HepG2 (cell line): ENCODE data around the gene NMNAT1. TPM values are rescaled to one million over a fixed set of nuclear protein-coding genes. Genes with fewer than 3 reads are reported as not detected.

Source experiments
- CHD4 ChIP-seq: fragments of 200-600 bp; sonication (generic); IDR thresholded peaks from 2 replicates; pipeline ENCODE4 v1.7.0; 2017; ENCODE audit warnings: mild to moderate bottlenecking, low read length, borderline replicate concordance
- MTERF4 ChIP-seq: sonication (generic); formaldehyde crosslinking; IDR thresholded peaks from 2 replicates; pipeline ENCODE4 v1.8.0; 2023; ENCODE audit warnings: mild to moderate bottlenecking, missing genetic modification reagents
- NFIC ChIP-seq: IDR thresholded peaks from 2 replicates; pipeline ENCODE4 v1.6.1; 2012; ENCODE audit warnings: mild to moderate bottlenecking, low read length, inconsistent platforms
- PITX1 ChIP-seq: sonication (generic); formaldehyde crosslinking; IDR thresholded peaks from 2 replicates; pipeline ENCODE4 v1.5.1; 2020; ENCODE audit warnings: mild to moderate bottlenecking, missing genetic modification reagents
- PLRG1 ChIP-seq: fragments of 450-650 bp; conservative IDR thresholded peaks from 2 replicates; pipeline ENCODE4 v1.6.1; 2016
- SMYD3 ChIP-seq: sonication (generic); formaldehyde crosslinking; IDR thresholded peaks from 2 replicates; pipeline ENCODE4 v1.8.1; 2023; ENCODE audit warnings: mild to moderate bottlenecking, missing genetic modification reagents
- SP4 ChIP-seq: sonication (generic); formaldehyde crosslinking; IDR thresholded peaks from 2 replicates; pipeline ENCODE4 v1.8.1; 2023; ENCODE audit warnings: mild to moderate bottlenecking, missing genetic modification reagents
- SRSF1 ChIP-seq: fragments of 200-400 bp; formaldehyde crosslinking; optimal IDR thresholded peaks from 2 replicates; pipeline ENCODE3; 2017; ENCODE audit warnings: mild to moderate bottlenecking, low read depth, low read length, moderate library complexity
- TCF7L2 ChIP-seq: IDR thresholded peaks from 2 replicates; pipeline ENCODE4 v1.6.1; 2011; ENCODE audit warnings: mild to moderate bottlenecking, low read depth, low read length, moderate library complexity
- ZBTB33 ChIP-seq: sonication (generic); formaldehyde crosslinking; IDR thresholded peaks from 2 replicates; pipeline ENCODE4 v1.4.0; 2020; ENCODE audit warnings: missing genetic modification reagents
- ZFY ChIP-seq: sonication (generic); formaldehyde crosslinking; IDR thresholded peaks from 2 replicates; pipeline ENCODE4 v1.4.0; 2020; ENCODE audit warnings: missing genetic modification reagents
- ZNF446 ChIP-seq: sonication (generic); formaldehyde crosslinking; IDR thresholded peaks from 2 replicates; pipeline ENCODE4 v1.5.0; 2020; ENCODE audit warnings: mild to moderate bottlenecking, missing genetic modification reagents
- polyA plus RNA-seq, 8 experiments: library from polyadenylated mRNA; depleted of rRNA in 3 of 8; stranded (reverse) in 7 of 8; unstranded in 1 of 8; fragments of >200 nt; fragmentation: Illumina TruSeq in 4 of 8; extraction: Trizol in 4 of 8; gene quantifications; 2 replicates each; pipeline versions ENCODE4 v1.2.1 to v1.2.3, GENCODE V29; 2011 to 2016; ENCODE audit warnings: low read depth in 4 of 8, missing spikeins in 1 of 8, mixed read lengths in 1 of 8; ENCODE audit not compliant: insufficient read depth in 1 of 8
- total RNA-seq, 5 experiments: library from RNA; depleted of rRNA; stranded (reverse); fragments of >200 nt; fragmentation: Illumina TruSeq; extraction: Trizol; gene quantifications; 2 replicates each; pipeline ENCODE4 v1.2.3, GENCODE V29; 2016; ENCODE audit warnings: low read depth in 1 of 5
- TF ChIP-seq, protein P1 (sequence below): sonication (generic); formaldehyde crosslinking; IDR thresholded peaks from 2 replicates; pipeline ENCODE4 v1.8.0; 2022; ENCODE audit warnings: missing genetic modification reagents, mild to moderate bottlenecking, inconsistent platforms, borderline replicate concordance
- TF ChIP-seq, protein P2 (sequence below): sonication (generic); formaldehyde crosslinking; IDR thresholded peaks from 2 replicates; pipeline ENCODE4 v1.5.0; 2020; ENCODE audit warnings: missing genetic modification reagents
- TF ChIP-seq, protein P3 (sequence below): sonication (generic); IDR thresholded peaks from 2 replicates; pipeline ENCODE4 v1.6.1; 2016; ENCODE audit warnings: low read depth, borderline replicate concordance
- TF ChIP-seq, protein P4 (sequence below): sonication (generic); formaldehyde crosslinking; IDR thresholded peaks from 2 replicates; pipeline ENCODE4 v1.4.0; 2020; ENCODE audit warnings: missing genetic modification reagents
- TF ChIP-seq, protein P5 (sequence below): sonication (generic); formaldehyde crosslinking; IDR thresholded peaks from 2 replicates; pipeline ENCODE4 v1.5.0; 2020; ENCODE audit warnings: mild to moderate bottlenecking, low read depth, missing genetic modification reagents, borderline replicate concordance

The NMNAT1 gene
- total and polyA plus RNA-seq, 2 of the 13 experiments (the other 11 are each of a cell fraction or from before 2014, with no cell fraction given) = 5.6 to 12.2 TPM

GRCh38 chr1:10032590-10033358 lies 89.5 kb downstream of the NMNAT1 start, which contains the start of gene UBE4B (continued):
- TF ChIP-seq ZBTB33 = no peak
- TF ChIP-seq SP4 (CRISPR knock-in tag) = peak; percentile 72; the same call in 1 of the 2 replicates
- TF ChIP-seq NFIC = no peak
- 0 out of 2 replicates have a peak, but pooled peaks have one; percentile 44 for TF ChIP-seq SMYD3 (CRISPR knock-in tag)
- TF ChIP-seq ZNF446 (CRISPR knock-in tag) = no peak
- TF ChIP-seq, protein P1, sequence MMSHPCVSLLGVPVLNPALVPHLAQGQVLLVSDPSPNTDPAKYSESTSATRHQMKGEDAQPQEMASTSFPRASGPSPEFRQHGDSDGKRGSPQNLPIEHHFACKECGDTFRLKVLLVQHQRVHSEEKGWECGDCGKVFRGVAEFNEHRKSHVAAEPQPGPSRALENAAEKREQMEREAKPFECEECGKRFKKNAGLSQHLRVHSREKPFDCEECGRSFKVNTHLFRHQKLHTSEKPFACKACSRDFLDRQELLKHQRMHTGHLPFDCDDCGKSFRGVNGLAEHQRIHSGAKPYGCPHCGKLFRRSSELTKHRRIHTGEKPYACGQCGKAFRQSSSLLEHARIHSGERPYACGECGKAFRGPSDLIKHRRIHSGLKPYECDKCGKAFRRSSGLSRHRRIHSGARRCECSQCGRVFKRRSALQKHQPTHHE (CRISPR knock-in tag) = no peak
- TF ChIP-seq ZFY (CRISPR knock-in tag) = peak; percentile 67
- TF ChIP-seq, protein P2, sequence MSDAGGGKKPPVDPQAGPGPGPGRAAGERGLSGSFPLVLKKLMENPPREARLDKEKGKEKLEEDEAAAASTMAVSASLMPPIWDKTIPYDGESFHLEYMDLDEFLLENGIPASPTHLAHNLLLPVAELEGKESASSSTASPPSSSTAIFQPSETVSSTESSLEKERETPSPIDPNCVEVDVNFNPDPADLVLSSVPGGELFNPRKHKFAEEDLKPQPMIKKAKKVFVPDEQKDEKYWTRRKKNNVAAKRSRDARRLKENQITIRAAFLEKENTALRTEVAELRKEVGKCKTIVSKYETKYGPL (CRISPR knock-in tag) = no peak
- TF ChIP-seq, protein P3, sequence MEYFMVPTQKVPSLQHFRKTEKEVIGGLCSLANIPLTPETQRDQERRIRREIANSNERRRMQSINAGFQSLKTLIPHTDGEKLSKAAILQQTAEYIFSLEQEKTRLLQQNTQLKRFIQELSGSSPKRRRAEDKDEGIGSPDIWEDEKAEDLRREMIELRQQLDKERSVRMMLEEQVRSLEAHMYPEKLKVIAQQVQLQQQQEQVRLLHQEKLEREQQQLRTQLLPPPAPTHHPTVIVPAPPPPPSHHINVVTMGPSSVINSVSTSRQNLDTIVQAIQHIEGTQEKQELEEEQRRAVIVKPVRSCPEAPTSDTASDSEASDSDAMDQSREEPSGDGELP = no peak
- TF ChIP-seq, protein P4, sequence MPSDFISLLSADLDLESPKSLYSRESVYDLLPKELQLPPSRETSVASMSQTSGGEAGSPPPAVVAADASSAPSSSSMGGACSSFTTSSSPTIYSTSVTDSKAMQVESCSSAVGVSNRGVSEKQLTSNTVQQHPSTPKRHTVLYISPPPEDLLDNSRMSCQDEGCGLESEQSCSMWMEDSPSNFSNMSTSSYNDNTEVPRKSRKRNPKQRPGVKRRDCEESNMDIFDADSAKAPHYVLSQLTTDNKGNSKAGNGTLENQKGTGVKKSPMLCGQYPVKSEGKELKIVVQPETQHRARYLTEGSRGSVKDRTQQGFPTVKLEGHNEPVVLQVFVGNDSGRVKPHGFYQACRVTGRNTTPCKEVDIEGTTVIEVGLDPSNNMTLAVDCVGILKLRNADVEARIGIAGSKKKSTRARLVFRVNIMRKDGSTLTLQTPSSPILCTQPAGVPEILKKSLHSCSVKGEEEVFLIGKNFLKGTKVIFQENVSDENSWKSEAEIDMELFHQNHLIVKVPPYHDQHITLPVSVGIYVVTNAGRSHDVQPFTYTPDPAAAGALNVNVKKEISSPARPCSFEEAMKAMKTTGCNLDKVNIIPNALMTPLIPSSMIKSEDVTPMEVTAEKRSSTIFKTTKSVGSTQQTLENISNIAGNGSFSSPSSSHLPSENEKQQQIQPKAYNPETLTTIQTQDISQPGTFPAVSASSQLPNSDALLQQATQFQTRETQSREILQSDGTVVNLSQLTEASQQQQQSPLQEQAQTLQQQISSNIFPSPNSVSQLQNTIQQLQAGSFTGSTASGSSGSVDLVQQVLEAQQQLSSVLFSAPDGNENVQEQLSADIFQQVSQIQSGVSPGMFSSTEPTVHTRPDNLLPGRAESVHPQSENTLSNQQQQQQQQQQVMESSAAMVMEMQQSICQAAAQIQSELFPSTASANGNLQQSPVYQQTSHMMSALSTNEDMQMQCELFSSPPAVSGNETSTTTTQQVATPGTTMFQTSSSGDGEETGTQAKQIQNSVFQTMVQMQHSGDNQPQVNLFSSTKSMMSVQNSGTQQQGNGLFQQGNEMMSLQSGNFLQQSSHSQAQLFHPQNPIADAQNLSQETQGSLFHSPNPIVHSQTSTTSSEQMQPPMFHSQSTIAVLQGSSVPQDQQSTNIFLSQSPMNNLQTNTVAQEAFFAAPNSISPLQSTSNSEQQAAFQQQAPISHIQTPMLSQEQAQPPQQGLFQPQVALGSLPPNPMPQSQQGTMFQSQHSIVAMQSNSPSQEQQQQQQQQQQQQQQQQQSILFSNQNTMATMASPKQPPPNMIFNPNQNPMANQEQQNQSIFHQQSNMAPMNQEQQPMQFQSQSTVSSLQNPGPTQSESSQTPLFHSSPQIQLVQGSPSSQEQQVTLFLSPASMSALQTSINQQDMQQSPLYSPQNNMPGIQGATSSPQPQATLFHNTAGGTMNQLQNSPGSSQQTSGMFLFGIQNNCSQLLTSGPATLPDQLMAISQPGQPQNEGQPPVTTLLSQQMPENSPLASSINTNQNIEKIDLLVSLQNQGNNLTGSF = no peak
- TF ChIP-seq PITX1 (CRISPR knock-in tag) = no peak
- peak; percentile 36 for TF ChIP-seq SRSF1
- TF ChIP-seq, protein P5, sequence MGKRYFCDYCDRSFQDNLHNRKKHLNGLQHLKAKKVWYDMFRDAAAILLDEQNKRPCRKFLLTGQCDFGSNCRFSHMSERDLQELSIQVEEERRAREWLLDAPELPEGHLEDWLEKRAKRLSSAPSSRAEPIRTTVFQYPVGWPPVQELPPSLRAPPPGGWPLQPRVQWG (CRISPR knock-in tag) = no peak
- no peak for TF ChIP-seq CHD4
- TF ChIP-seq MTERF4 (CRISPR knock-in tag) = 0 out of 2 replicates have a peak, but pooled peaks have one; percentile 42
- no peak for TF ChIP-seq PLRG1
- TF ChIP-seq TCF7L2 = no peak
